NCI-H524 (cell line): ENCODE measurements around the gene PCDHGB2.
"Not testable (repeated sequence)": the region's sequence is repeated elsewhere in the genome, so short reads cannot be mapped to it uniquely, and the experiment has no call there.

ENCODE experiments used
- DNase-seq, 2 experiments: peaks; one replicate each; lab custom pipeline; 2025; lab: John Stamatoyannopoulos, UW

The PCDHGB2 gene

DNA sequence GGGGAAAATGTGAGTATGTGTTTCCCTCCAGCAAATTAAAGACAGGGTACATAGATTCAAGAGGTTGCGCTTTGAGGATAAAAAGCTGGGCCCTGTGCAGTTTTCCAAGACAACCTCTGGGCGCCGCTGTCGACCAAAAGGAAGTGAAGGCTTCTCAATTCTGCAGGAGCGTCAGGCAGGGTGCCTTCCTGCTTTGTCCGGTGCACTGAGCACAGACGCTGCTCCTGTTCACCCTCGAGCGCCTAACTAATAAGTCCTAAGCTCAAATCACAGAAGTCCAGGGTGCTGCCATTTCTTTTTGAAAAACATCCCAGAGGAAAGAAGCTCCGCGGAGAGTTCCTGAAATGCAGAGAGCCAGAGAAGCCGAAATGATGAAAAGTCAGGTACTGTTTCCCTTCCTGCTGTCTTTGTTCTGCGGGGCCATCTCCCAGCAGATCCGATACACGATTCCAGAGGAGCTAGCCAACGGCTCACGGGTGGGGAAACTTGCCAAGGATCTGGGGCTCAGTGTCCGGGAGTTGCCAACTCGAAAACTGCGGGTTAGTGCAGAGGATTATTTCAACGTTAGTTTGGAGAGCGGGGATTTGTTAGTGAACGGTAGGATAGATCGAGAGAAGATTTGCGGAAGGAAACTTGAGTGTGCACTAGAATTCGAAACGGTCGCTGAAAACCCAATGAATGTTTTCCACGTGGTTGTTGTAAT is 9.7 kb upstream of the PCDHGB2 start, which contains the start of gene PCDHGB1:
TSS of gene PCDHGB1 (plus strand) at position 183 of the 703 bp plus-strand sequence. CDS start at position 345, 162 bp downstream.
- DNase-seq = peak; percentile 2 to 25

DNA sequence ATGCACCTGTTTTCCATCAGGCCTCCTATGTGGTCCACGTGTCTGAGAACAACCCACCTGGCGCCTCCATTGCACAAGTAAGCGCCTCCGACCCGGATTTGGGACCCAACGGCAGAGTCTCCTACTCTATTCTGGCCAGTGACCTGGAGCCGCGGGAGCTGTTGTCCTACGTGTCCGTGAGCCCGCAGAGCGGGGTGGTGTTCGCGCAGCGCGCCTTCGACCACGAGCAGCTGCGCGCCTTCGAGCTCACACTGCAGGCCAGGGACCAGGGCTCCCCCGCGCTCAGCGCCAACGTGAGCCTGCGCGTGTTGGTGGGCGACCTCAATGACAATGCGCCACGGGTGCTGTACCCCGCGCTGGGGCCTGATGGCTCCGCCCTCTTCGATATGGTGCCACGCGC is 8.2 kb upstream of the PCDHGB2 start:
- DNase-seq = no peak

DNA sequence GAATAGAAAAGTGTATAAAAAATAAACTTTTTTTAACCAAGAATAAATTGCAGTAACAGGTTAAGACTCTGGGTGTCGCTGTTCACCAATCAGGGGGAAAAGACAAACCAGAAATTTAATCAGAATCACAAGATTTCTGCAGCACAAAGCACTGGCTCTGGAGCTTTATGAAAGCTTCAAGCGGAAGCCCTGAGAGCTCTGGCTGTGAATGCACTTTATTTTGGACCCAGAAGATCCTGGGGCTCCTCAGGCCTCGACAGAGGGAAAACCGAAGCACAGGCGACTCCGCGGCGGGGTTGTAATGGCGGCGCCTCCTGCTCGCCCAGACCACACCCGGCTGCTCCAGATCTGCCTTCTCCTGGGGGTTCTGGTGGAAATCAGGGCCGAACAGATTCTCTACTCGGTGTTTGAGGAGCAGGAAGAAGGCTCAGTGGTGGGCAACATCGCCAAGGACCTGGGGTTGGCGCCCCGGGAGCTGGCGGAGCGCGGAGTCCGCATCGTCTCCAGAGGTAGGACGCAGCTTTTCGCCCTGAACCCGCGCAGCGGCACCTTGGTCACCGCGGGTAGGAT is 4.8 kb upstream of the PCDHGB2 start, which contains the start of gene PCDHGA4:
TSS of gene PCDHGA4 (plus strand) at position 122 of the 570 bp plus-strand sequence. CDS start at position 209, 87 bp downstream.
- no peak for DNase-seq

DNA sequence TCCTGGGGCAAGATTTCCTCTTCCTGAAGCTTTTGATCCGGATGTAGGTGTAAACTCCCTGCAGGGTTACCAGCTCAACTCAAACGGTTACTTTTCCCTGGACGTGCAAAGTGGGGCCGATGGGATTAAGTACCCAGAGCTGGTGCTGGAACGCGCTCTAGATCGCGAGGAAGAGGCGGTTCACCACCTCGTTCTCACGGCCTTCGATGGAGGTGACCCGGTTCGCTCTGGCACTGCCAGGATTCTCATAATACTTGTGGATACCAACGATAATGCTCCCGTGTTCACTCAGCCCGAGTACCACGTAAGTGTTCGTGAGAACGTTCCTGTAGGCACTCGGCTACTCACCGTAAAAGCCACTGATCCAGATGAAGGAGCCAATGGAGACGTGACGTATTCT is 4.2 kb upstream of the PCDHGB2 start:
- no peak for DNase-seq

DNA sequence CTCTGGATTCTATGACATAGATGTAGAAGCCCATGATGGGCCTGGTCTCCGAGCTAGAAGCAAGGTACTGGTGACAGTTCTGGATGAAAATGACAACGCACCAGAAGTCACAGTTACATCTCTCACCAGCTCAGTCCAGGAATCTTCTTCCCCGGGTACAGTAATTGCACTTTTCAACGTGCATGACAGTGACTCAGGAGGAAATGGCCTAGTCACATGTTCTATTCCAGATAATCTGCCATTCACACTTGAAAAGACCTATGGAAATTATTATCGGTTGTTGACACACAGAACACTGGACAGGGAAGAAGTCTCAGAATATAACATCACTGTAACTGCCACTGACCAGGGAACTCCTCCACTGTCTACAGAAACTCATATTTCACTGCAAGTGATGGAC is 3.7 kb upstream of the PCDHGB2 start:
- DNase-seq = no peak

DNA sequence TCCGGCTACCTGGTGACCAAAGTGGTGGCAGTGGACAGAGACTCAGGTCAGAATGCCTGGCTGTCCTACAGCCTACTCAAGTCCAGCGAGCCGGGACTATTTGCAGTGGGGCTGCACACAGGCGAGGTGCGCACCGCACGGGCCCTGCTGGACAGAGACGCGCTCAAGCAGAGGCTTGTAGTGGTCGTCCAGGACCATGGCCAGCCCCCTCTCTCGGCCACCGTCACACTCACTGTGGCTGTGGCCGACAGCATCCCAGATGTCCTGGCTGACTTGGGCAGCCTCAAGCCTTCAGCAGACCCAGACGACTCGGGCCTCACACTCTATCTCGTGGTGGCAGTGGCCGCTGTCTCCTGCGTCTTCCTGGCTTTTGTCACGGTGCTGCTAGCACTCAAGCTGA is 2.8 kb upstream of the PCDHGB2 start:
- no peak for DNase-seq

DNA sequence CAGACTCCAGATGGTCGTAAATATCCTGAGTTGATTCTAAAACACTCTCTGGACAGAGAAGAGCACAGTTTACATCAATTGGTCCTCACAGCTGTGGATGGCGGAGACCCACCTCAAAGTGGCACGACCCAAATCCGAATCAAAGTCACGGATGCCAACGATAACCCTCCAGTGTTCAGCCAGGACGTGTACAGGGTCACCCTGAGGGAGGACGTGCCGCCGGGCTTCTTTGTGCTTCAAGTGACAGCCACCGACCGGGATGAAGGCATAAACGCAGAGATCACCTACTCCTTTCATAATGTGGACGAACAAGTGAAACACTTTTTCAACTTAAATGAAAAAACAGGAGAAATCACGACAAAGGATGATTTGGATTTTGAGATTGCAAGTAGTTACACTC is 891 bp downstream of the PCDHGB2 start:
- no peak for DNase-seq

DNA sequence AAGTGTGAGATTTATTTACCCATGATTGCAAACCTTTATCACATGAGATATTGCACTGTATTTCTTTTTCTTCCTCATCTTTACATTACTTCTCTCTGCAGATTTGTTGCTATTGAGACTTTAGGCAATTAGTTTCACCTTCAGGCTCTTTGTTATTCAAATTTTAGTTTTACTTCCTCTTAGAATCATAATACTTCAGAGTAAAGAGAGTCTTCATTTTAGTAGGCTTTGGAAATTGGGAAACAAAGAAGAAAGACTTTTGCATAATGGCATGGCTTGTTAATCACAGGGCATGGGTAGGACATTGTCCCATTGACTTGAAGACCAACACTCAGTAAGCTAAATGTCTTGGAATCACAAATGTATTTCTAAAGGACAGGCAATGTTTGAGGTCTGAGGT is 2.9 kb downstream of the PCDHGB2 start:
- no peak for DNase-seq

DNA sequence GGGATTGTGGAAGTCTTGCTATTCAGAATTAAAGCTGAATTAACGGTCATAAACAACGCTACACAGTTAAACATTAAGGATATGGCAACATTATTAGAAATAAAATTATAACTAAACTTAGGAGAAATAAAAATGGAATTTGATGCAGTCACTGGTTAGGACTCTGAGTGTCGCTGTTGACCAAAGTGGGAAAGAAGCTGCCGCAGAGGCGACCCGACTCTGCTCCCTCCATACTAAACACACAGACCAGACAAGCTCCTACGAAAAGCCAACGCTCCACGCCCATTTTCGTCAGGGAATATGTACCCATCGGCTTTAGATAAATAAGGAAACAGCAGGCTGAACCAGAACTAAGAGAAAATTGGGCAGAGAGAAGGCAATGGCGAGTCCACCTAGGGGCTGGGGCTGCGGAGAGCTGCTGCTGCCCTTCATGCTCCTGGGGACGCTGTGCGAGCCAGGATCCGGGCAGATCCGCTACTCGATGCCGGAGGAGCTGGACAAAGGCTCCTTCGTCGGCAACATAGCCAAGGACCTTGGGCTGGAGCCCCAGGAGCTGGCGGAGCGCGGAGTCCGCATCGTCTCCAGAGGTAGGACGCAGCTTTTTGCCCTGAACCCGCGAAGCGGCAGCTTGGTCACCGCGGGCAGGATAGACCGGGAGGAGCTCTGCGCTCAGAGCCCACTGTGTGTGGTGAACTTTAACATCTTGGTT is 4.3 kb downstream of the PCDHGB2 start, which contains the start of gene PCDHGA5:
TSS of gene PCDHGA5 (plus strand) at position 211 of the 709 bp plus-strand sequence. CDS start at position 380, 169 bp downstream.
- DNase-seq = no peak

DNA sequence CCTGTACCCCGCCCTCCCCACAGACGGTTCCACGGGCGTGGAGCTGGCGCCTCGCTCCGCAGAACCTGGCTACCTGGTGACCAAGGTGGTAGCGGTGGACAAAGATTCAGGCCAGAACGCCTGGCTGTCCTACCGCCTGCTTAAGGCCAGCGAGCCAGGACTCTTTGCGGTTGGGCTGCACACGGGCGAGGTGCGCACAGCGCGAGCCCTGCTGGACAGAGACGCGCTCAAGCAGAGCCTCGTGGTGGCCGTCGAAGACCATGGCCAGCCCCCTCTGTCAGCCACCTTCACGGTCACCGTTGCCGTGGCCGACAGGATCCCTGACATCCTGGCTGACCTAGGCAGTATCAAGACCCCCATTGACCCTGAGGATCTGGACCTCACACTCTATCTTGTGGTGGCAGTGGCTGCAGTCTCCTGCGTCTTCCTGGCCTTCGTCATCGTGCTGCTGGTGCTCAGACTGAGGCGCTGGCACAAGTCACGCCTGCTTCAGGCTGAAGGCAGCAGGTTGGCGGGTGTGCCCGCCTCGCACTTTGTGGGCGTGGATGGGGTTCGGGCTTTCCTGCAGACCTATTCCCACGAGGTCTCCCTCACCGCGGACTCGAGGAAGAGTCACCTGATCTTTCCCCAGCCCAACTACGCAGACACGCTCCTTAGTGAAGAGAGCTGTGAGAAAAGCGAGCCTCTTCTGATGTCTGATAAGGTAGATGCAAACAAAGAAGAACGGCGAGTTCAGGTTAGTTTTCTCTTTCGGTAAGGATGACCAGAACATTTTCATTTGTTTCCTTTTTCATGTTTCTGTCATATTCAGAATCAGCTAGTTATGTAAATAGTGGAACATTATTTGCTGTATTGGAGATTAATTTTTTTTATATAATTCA is 6.5 kb downstream of the PCDHGB2 start:
- no peak for DNase-seq

DNA sequence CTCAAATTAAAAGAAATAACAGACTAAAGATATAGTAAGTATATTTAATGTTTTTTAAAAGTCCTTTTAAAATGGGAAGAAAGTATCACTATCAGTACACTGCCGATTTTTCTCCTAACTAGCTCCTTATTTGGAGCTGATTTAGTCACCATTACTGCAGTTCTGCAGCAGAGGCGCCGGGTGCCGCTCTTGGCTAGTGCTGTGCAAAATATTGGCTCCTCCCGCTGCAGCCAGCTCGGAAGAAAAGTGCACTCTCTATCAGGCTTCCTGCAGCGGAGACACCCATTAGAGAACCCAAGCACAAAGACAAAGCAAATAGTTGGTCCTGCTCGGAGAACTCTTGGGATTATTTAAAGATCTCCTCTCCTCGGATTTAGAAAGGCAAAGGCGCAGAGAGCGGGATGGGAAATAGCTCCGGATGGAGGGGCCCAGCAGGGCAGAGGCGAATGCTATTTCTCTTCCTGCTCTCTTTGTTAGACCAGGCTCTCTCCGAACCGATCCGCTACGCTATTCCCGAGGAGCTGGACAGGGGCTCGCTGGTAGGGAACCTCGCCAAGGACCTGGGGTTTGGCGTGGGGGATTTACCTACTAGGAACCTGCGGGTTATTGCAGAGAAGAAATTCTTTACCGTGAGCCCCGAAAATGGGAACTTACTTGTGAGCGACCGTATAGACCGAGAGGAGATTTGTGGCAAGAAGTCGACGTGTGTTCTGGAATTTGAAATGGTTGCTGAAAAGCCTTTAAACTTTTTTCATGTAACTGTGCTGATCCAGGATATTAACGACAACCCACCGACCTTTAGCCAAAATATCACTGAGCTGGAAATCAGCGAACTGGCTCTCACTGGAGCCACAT is 10.4 kb downstream of the PCDHGB2 start, which contains the start of gene PCDHGB3:
TSS of gene PCDHGB3 (plus strand) at position 249 of the 855 bp plus-strand sequence. CDS start at position 402, 153 bp downstream.
- no peak for DNase-seq

DNA sequence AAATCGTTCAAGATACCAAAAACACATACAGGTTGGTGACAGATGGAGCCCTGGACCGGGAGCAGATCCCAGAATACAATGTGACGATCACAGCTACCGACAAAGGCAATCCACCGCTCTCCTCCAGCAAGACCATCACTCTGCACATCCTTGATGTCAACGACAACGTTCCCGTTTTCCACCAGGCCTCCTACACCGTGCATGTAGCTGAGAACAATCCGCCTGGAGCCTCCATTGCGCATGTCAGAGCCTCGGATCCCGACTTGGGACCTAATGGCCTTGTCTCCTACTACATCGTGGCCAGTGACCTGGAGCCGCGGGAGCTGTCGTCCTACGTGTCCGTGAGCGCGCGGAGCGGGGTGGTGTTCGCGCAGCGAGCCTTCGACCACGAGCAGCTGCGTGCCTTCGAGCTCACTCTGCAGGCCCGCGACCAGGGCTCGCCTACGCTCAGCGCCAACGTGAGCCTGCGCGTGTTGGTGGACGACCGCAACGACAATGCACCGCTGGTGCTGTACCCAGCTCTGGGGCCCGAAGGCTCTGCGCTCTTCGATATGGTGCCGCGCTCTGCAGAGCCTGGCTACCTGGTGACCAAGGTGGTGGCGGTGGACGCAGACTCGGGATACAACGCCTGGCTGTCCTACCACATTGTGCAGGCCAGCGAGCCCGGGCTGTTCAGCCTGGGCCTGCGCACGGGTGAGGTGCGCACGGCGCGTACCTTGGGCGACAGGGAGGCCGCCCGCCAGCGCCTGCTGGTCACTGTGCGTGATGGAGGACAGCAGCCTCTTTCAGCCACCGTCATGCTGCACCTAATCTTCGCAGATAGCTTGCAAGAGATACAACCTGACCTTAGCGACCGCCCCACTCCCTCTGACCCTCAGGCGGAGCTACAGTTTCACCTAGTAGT is 12.0 kb downstream of the PCDHGB2 start:
- no peak for DNase-seq

DNA sequence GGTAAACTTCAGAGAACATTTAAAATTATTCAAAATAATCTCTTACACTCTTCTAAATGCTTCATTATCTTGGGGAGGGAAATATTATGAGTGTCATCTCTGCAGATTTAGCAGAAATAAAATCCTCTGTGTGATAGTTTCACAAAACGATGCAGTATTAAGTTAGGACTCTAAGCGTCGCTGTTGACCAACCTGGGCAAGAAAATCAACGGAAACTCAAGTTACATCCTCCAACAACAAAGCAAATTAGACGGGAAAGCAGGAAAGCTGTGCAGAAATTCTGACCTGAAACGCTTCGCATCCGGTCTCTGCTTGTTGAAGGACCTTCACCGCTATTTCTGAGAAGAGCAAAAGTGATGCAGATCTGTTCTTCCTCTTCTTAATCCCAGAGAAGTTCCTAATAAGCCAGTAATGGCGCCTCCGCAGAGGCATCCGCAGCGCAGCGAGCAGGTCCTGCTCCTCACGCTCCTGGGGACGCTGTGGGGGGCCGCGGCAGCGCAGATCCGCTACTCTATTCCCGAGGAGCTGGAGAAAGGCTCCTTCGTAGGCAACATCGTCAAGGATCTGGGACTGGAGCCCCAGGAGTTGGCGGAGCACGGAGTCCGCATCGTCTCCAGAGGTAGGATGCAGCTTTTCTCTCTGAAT is 14.0 kb downstream of the PCDHGB2 start, which contains the start of gene PCDHGA6:
TSS of gene PCDHGA6 (plus strand) at position 219 of the 645 bp plus-strand sequence. CDS start at position 412, 193 bp downstream.
- no peak for DNase-seq

DNA sequence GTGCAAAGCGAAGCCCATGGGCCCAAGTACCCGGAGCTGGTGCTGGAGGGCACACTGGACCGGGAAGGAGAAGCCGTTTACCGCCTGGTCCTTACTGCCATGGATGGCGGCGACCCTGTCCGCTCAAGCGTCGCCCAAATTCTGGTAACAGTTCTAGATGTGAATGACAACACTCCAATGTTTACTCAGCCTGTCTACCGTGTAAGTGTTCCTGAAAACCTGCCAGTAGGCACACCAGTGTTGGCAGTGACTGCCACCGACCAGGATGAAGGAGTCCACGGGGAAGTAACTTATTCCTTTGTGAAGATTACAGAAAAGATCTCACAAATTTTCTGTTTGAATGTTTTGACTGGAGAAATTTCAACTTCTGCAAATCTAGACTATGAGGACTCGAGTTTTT is 14.8 kb downstream of the PCDHGB2 start:
- no peak for DNase-seq

DNA sequence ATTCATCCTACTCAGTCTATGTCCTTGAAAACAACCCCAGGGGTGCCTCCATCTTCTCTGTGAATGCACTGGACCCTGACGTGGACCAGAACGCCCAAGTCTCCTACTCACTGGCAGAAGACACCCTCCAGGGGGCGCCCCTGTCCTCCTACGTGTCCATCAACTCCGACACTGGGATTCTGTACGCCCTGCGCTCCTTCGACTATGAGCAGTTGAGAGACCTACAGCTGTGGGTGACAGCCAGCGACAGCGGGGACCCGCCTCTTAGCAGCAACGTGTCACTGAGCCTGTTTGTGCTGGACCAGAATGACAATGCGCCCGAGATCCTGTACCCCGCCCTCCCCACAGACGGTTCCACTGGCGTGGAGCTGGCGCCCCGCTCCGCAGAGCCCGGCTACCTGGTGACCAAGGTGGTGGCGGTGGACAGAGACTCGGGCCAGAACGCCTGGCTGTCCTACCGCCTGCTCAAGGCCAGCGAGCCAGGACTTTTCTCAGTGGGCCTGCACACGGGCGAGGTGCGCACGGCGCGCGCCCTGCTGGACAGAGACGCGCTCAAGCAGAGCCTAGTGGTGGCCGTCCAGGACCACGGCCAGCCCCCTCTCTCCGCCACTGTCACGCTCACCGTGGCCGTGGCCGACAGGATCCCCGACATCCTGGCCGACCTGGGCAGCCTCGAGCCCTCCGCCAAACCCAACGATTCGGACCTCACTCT is 15.8 kb downstream of the PCDHGB2 start:
- DNase-seq = not testable (repeated sequence)

DNA sequence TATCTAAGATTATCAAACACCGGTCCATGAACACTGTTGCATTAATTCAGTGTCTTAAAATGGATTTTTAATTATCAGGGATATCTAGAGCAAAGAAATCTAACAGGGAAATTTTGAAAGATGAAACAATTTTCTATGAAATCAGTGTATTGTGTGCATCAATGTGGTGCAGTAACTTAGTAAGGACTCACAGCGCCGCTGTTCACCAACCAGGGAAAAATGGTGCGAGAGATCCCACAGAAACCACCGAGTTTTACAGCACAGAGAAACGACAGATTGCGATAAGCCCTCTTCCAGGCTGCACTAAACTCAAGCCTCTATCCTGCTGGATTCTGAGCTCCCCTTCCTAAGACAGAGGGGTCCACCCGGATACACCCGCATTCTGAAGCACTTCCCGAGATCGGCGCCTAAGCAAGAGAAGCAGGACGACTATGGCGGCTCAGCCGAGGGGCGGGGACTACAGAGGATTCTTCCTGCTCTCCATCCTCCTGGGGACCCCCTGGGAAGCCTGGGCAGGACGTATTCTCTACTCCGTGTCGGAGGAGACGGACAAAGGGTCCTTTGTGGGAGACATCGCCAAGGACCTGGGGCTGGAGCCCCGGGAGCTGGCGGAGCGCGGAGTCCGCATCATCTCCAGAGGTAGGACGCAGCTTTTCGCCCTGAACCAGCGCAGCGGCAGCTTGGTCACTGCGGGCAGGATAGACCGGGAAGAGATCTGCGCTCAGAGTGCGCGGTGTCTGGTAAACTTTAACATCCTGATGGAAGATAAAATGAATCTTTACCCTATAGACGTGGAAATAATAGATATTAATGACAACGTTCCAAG is 22.9 kb downstream of the PCDHGB2 start, which contains the start of gene PCDHGA7:
TSS of gene PCDHGA7 (plus strand) at position 274 of the 826 bp plus-strand sequence. CDS start at position 432, 158 bp downstream.
- no peak for DNase-seq

DNA sequence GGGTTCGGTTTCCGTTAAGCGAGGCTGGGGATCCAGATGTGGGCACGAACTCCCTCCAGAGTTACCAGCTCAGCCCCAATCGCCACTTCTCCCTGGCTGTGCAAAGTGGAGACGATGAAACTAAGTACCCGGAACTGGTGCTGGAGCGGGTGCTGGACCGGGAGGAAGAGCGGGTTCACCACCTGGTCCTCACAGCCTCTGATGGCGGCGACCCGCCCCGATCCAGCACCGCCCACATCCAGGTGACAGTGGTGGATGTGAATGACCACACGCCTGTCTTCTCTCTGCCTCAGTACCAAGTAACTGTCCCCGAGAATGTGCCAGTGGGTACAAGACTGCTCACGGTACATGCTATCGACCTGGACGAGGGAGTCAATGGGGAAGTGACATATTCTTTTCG is 23.6 kb downstream of the PCDHGB2 start:
- DNase-seq = no peak
